K562 (cell line): ENCODE results near the gene LILRA2. TPM values are rescaled to one million over a fixed set of nuclear protein-coding genes. Genes with fewer than 3 reads are reported as not detected.

Experiments used
- ATAC-seq: fragments of 200-7000 bp; cut with Tn5 transposase; 3 replicates; pipeline ENCODE4 v1.9.1; 2020; ENCODE audit warnings: moderate library complexity
- BruUV-seq: library from RNA; stranded (reverse); fragments of 400-500 nt; replicated peaks from 2 replicates; lab custom pipeline; 2021; lab: Mats Ljungman, UMichigan
- CTCF ChIA-PET: fragments of 300-600 bp; formaldehyde crosslinking; extraction: SDS; loops from one replicate; lab custom pipeline; 2021; ENCODE audit warnings: low intra/inter-chr PET ratio; lab: Yijun Ruan, JAX
- POLR2A ChIA-PET: fragments of 300-600, 350-650 bp; sonication (Branson Sonifier 250); formaldehyde crosslinking; extraction: SDS; loops from one replicate; lab custom pipeline; 2021; ENCODE audit warnings: antibody characterized with exemption, inconsistent platforms; lab: Yijun Ruan, JAX
- DNase-seq, 4 experiments: peaks; one replicate each; pipeline versions ENCODE4 v3.0.0 to v3.0.0-alpha.2; 2011 to 2018; ENCODE audit warnings: low spot score in 3 of 4, mixed read lengths in 3 of 4; ENCODE audit errors: extremely low read depth in 1 of 4
- FAIRE-seq: peaks from 2 replicates; lab custom pipeline; 2011; peaks lifted over from hg19 to GRCh38; lab: Jason Lieb, UNC
- H2AFZ ChIP-seq: 2 replicates; pipeline ENCODE4 v1.6.0; 2011; ENCODE audit warnings: low read depth, low read length, control low read depth, inconsistent platforms
- H3K27ac ChIP-seq: fragments of 200-600 bp; 3 replicates; pipeline ENCODE4 v1.8.0; 2011; ENCODE audit warnings: low read depth, mild to moderate bottlenecking, control low read depth, inconsistent platforms, low read length, moderate library complexity, mixed read lengths; ENCODE audit errors: extremely low read depth
- H3K27me3 ChIP-seq, 2 experiments: fragments of 300-600 bp in 1 of 2; 2 replicates in 1 of 2; 3 replicates in 1 of 2; pipeline versions ENCODE4 v1.6.0 to v1.8.0; 2011; ENCODE audit warnings: inconsistent platforms in 2 of 2, low read length in 2 of 2, mild to moderate bottlenecking in 1 of 2, mixed read lengths in 1 of 2, moderate library complexity in 1 of 2; ENCODE audit not compliant: control insufficient read depth in 2 of 2, insufficient read depth in 2 of 2
- H3K36me3 ChIP-seq: fragments of 300-600 bp; 3 replicates; pipeline ENCODE4 v1.8.0; 2011; ENCODE audit warnings: mild to moderate bottlenecking, low read length, inconsistent platforms; ENCODE audit not compliant: control insufficient read depth, insufficient read depth
- H3K4me1 ChIP-seq, 2 experiments: fragments of 200-600 bp in 1 of 2; replicated peaks in 1 of 2; 2 replicates in 1 of 2; 3 replicates in 1 of 2; pipeline versions ENCODE4 v1.5.1 to v1.8.0; 2011; ENCODE audit warnings: inconsistent platforms in 2 of 2, low read length in 2 of 2, mild to moderate bottlenecking in 1 of 2, mixed read lengths in 1 of 2, moderate library complexity in 1 of 2; ENCODE audit not compliant: control insufficient read depth in 2 of 2, insufficient read depth in 2 of 2
- H3K4me2 ChIP-seq: 2 replicates; pipeline ENCODE4 v1.6.1; 2011; ENCODE audit warnings: low read length, control low read depth, inconsistent platforms, mixed read lengths; ENCODE audit not compliant: insufficient read depth
- H3K4me3 ChIP-seq: fragments of 200-600 bp; sonication (generic), shearing (Covaris generic); 2 replicates; pipeline ENCODE4 v1.5.1; 2016; ENCODE audit warnings: control low read depth, inconsistent platforms
- H3K79me2 ChIP-seq: fragments of 200-600 bp; 3 replicates; pipeline ENCODE4 v1.8.0; 2011; ENCODE audit warnings: low read length, inconsistent platforms; ENCODE audit not compliant: control insufficient read depth, insufficient read depth
- H3K9ac ChIP-seq, 2 experiments: 2 replicates each; pipeline versions ENCODE4 v1.6.0 to v1.6.1; 2011; ENCODE audit warnings: low read depth in 2 of 2, low read length in 2 of 2, control low read depth in 1 of 2, inconsistent platforms in 1 of 2, mild to moderate bottlenecking in 1 of 2, mixed read lengths in 1 of 2; ENCODE audit not compliant: insufficient read depth in 1 of 2
- H3K9me1 ChIP-seq: one replicate; pipeline ENCODE4 v1.6.0; 2011; ENCODE audit warnings: inconsistent platforms, mild to moderate bottlenecking, low read length, moderate library complexity; ENCODE audit not compliant: control insufficient read depth, insufficient read depth
- H3K9me3 ChIP-seq: replicated peaks from 2 replicates; pipeline ENCODE4 v1.5.1; 2011; ENCODE audit warnings: low read depth, low read length, inconsistent platforms; ENCODE audit not compliant: control insufficient read depth, insufficient read depth
- H4K20me1 ChIP-seq: replicated peaks from 2 replicates; pipeline ENCODE4 v1.6.1; 2011; ENCODE audit warnings: low read length, inconsistent platforms, mixed read lengths; ENCODE audit not compliant: control insufficient read depth, insufficient read depth
- ESRRA ChIP-seq: fragments of 450-650 bp; IDR thresholded peaks from 2 replicates; pipeline ENCODE4 v1.6.1; 2014; ENCODE audit warnings: low read depth, mild to moderate bottlenecking, moderate library complexity, borderline replicate concordance
- EWSR1 ChIP-seq: fragments of 450-650 bp; IDR thresholded peaks from 2 replicates; pipeline ENCODE4 v1.6.1; 2018; ENCODE audit warnings: borderline replicate concordance, mild to moderate bottlenecking, low read depth, moderate library complexity; ENCODE audit not compliant: partially characterized antibody
- EZH2 ChIP-seq: IDR thresholded peaks from 2 replicates; pipeline ENCODE4 v1.6.1; 2012; ENCODE audit warnings: low read depth, mild to moderate bottlenecking, inconsistent platforms, low read length, borderline replicate concordance
- FOXM1 ChIP-seq, 2 experiments: fragments of 450-650 bp in 1 of 2; sonication (generic) in 1 of 2; formaldehyde crosslinking in 1 of 2; IDR thresholded peaks; 2 replicates each; pipeline versions ENCODE4 v1.6.1 to v1.9.0; 2017 to 2022; ENCODE audit warnings: low read depth in 2 of 2, mild to moderate bottlenecking in 2 of 2, missing genetic modification reagents in 1 of 2, moderate library complexity in 1 of 2
- HNRNPUL1 ChIP-seq: fragments of 200-400 bp; formaldehyde crosslinking; IDR thresholded peaks from 2 replicates; pipeline ENCODE4 v1.6.1; 2017; ENCODE audit warnings: low read length
- NFRKB ChIP-seq: fragments of 450-650 bp; IDR thresholded peaks from 2 replicates; pipeline ENCODE4 v1.6.1; 2016; ENCODE audit warnings: low read depth
- RFX7 ChIP-seq: fragments of 250-450 bp; sonication (Bioruptor Pico); IDR thresholded peaks from 2 replicates; pipeline ENCODE4 v1.5.1; 2021; ENCODE audit warnings: mild to moderate bottlenecking
- SIN3A ChIP-seq, 2 experiments: fragments of 150-350 bp in 1 of 2; IDR thresholded peaks; 2 replicates each; pipeline ENCODE4 v1.6.1; 2011 to 2016; ENCODE audit warnings: borderline replicate concordance in 2 of 2, low read depth in 2 of 2, low read length in 2 of 2, mild to moderate bottlenecking in 2 of 2, moderate library complexity in 2 of 2; ENCODE audit not compliant: control insufficient read depth in 1 of 2
- SMAD2 ChIP-seq: fragments of 150-350 bp; IDR thresholded peaks from 2 replicates; pipeline ENCODE4 v1.6.1; 2014; ENCODE audit warnings: low read depth, mild to moderate bottlenecking, low read length
- SPI1 ChIP-seq: IDR thresholded peaks from 2 replicates; pipeline ENCODE4 v1.6.1; 2011; ENCODE audit warnings: low read depth, low read length, control low read depth, borderline replicate concordance
- UBTF ChIP-seq, 2 experiments: IDR thresholded peaks; 2 replicates each; pipeline ENCODE4 v1.6.1; 2012; ENCODE audit warnings: improper control_type of control experiment in 2 of 2, low read depth in 2 of 2, low read length in 2 of 2, borderline replicate concordance in 1 of 2
- YY1 ChIP-seq, 3 experiments: IDR thresholded peaks; 2 replicates each; pipeline ENCODE4 v1.6.1; 2011; ENCODE audit warnings: low read length in 2 of 3, mild to moderate bottlenecking in 2 of 3, moderate library complexity in 2 of 3, borderline replicate concordance in 1 of 3, control low read depth in 1 of 3, low read depth in 1 of 3; ENCODE audit not compliant: insufficient read depth in 3 of 3, insufficient replicate concordance in 2 of 3, control insufficient read depth in 1 of 3, insufficient read length in 1 of 3; ENCODE audit errors: extremely low read depth in 1 of 3
- ZFPM2 ChIP-seq: fragments of 250-450 bp; sonication (Bioruptor Pico); IDR thresholded peaks from 2 replicates; pipeline ENCODE4 v1.5.1; 2022; ENCODE audit warnings: mild to moderate bottlenecking
- ZNF174 ChIP-seq: fragments of 250-450 bp; sonication (Bioruptor Pico); IDR thresholded peaks from 2 replicates; pipeline ENCODE4 v1.4.0; 2020; ENCODE audit warnings: mild to moderate bottlenecking
- WGBS: fragments of 100-300 bp; shearing (Covaris generic); methylation state at CpG from one replicate; pipeline ENCODE4 v1.1.6; 2016; ENCODE audit warnings: low coverage, mixed read lengths; ENCODE audit not compliant: insufficient coverage; ENCODE audit errors: missing lambda C conversion rate; 5-methylcytosine and 5-hydroxymethylcytosine counted together
- in situ Hi-C: fragments of 300-500 bp; cut with MboI; formaldehyde crosslinking; loops from 4 replicates; pipeline ENCODE4 v1.15.0; 2018; ENCODE audit warnings: inconsistent platforms, mixed read lengths
- intact Hi-C: fragments of 100-400 bp; cut with micrococcal nuclease; formaldehyde crosslinking; loops from 2 replicates; pipeline ENCODE4 v1.14.2; 2022
- polyA plus RNA-seq, 8 experiments: library from polyadenylated mRNA; depleted of rRNA in 4 of 8; stranded (reverse) in 5 of 8; unstranded in 3 of 8; fragments of >200 nt; fragmentation: Nextera tagmentation in 2 of 8; fragmentation: Illumina TruSeq in 1 of 8; extraction: Ambion mirVana in 2 of 8; extraction: Trizol in 1 of 8; gene quantifications; 2 replicates each; pipeline versions ENCODE4 v1.2.1 to v1.2.3, GENCODE V29; 2011 to 2014; ENCODE audit warnings: inconsistent platforms in 1 of 8, missing spikeins in 1 of 8
- total RNA-seq, 7 experiments: library from RNA; depleted of rRNA in 6 of 7; stranded (reverse); fragments of >200 nt in 6 of 7; fragmentation: Illumina TruSeq in 2 of 7; extraction: Trizol in 2 of 7; gene quantifications; 2 replicates each; pipeline versions ENCODE4 v1.2.1 to v1.2.3, GENCODE V29; 2011 to 2021; ENCODE audit warnings: low replicate concordance in 1 of 7
- TF ChIP-seq, protein P1 (sequence below): fragments of 250-450 bp; sonication (Bioruptor Pico); IDR thresholded peaks from 2 replicates; pipeline ENCODE4 v1.8.0; 2021; ENCODE audit warnings: borderline replicate concordance, mild to moderate bottlenecking, moderate library complexity; ENCODE audit not compliant: poor library complexity, severe bottlenecking
- TF ChIP-seq, protein P2 (sequence below): IDR thresholded peaks from 2 replicates; pipeline ENCODE4 v1.6.1; 2011; ENCODE audit not compliant: insufficient read length; ENCODE audit errors: extremely low read depth

The LILRA2 gene
- total and polyA plus RNA-seq, 9 of the 15 experiments (the other 6 are each of a cell fraction or from before 2014, with no cell fraction given), result 0.32 to 2.1 (median 0.96) TPM

GRCh38 chr19:54549224-54549623 is 24.4 kb upstream of the LILRA2 start:
- Histone ChIP-seq H3K79me2 (no peaks in the 10 kb centered on the region), H3K9me3 (no peaks in the 10 kb centered on the region), H3K9ac (0 out of 4 replicates have a peak overlapping the region, but pooled peaks of 1 of the 2 experiments have one; percentile 7), H3K4me3 (no peak overlapping the region), H3K27me3 (peaks cover 28 to 59% of the 10 kb centered on the region in 2 experiments), H3K4me2 (no peak overlapping the region), H4K20me1 (no peaks in the 10 kb centered on the region), H3K36me3 (no peaks in the 10 kb centered on the region), H3K4me1 (peaks cover 0 to 5% of the 10 kb centered on the region in 2 experiments; a peak in 2 of 5 replicates), H3K9me1 (no peaks in the 10 kb centered on the region), H2AFZ (no peak overlapping the region), H3K27ac (no peak overlapping the region)
- CTCF ChIA-PET, result no interaction called here
- intact Hi-C loops (no loop called here), in situ Hi-C loops (no loop called here)
- ATAC-seq (no peak), DNase-seq (no peak), FAIRE-seq (no peak)
- no peak for TF ChIP-seq EWSR1
- no peak for TF ChIP-seq NFRKB
- TF ChIP-seq, protein P1, sequence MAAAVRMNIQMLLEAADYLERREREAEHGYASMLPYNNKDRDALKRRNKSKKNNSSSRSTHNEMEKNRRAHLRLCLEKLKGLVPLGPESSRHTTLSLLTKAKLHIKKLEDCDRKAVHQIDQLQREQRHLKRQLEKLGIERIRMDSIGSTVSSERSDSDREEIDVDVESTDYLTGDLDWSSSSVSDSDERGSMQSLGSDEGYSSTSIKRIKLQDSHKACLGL, result no peak
- TF ChIP-seq SMAD2, result no peak
- TF ChIP-seq EZH2, result no peak
- no peak for TF ChIP-seq SPI1
- TF ChIP-seq, protein P2, sequence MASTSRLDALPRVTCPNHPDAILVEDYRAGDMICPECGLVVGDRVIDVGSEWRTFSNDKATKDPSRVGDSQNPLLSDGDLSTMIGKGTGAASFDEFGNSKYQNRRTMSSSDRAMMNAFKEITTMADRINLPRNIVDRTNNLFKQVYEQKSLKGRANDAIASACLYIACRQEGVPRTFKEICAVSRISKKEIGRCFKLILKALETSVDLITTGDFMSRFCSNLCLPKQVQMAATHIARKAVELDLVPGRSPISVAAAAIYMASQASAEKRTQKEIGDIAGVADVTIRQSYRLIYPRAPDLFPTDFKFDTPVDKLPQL, result no peak
- no peak for TF ChIP-seq YY1 (IDR thresholded peaks at IDR 0.05; ENCODE audit: borderline replicate concordance in 1 of 3, control insufficient read depth in 1 of 3, extremely low read depth in 1 of 3, insufficient read depth in 3 of 3, insufficient read length in 1 of 3, insufficient replicate concordance in 2 of 3, low read depth in 1 of 3, low read length in 2 of 3)
- TF ChIP-seq ZFPM2, result no peak
- no peak for TF ChIP-seq FOXM1 (IDR thresholded peaks at IDR 0.05; ENCODE audit: low read depth)
- no peak for TF ChIP-seq FOXM1 (CRISPR knock-in tag; IDR thresholded peaks at IDR 0.05; ENCODE audit: low read depth)
- TF ChIP-seq ESRRA, result no peak
- no peak for TF ChIP-seq SIN3A (IDR thresholded peaks at IDR 0.05; ENCODE audit: borderline replicate concordance in 2 of 2, control insufficient read depth in 1 of 2, low read depth in 2 of 2, low read length in 2 of 2)
- no peak for TF ChIP-seq RFX7
- TF ChIP-seq UBTF (IDR thresholded peaks at IDR 0.05; ENCODE audit: borderline replicate concordance in 1 of 2, low read depth in 2 of 2, low read length in 2 of 2), result no peak
- no peak for TF ChIP-seq ZNF174 (CRISPR knock-in tag)
- TF ChIP-seq HNRNPUL1, result no peak
- 3% methylated on average over 11 of the region's 14 CpGs for WGBS
- no TSS peak for BruUV-seq
- POLR2A ChIA-PET, result no interaction called here
